ENCODE results near the gene CDC37L1.

DNA sequence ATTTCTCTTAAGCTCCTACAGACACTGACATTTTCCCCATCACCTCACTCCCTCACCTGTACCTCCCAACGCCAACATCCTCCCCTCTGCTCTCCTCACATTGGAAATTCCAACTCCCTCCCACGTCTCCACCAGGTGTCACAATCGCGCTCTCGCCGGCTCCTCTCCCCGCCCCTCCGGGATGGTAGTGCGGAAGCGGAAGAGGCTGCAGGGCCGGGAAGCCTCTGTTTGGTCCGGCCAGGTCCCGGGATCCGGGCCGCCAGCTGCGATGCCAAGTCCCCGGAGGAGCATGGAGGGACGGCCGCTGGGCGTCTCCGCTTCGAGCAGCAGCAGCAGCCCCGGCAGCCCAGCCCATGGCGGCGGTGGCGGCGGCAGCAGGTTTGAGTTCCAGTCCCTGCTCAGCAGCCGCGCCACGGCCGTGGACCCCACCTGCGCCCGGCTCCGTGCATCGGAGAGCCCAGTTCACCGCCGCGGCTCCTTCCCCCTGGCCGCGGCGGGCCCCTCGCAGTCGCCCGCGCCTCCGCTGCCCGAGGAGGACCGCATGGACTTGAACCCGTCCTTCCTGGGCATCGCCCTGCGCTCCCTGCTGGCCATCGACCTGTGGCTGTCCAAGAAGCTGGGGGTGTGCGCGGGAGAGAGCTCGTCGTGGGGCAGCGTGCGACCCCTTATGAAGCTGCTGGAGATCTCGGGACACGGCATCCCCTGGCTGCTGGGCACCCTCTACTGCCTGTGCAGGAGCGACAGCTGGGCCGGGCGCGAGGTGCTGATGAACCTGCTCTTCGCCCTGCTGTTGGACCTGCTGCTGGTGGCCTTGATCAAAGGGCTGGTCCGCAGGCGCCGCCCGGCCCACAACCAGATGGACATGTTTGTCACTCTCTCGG lies 17.0 kb upstream of the CDC37L1 start, which contains the start of gene PLPP6:
- TF ChIP-seq, protein P1, sequence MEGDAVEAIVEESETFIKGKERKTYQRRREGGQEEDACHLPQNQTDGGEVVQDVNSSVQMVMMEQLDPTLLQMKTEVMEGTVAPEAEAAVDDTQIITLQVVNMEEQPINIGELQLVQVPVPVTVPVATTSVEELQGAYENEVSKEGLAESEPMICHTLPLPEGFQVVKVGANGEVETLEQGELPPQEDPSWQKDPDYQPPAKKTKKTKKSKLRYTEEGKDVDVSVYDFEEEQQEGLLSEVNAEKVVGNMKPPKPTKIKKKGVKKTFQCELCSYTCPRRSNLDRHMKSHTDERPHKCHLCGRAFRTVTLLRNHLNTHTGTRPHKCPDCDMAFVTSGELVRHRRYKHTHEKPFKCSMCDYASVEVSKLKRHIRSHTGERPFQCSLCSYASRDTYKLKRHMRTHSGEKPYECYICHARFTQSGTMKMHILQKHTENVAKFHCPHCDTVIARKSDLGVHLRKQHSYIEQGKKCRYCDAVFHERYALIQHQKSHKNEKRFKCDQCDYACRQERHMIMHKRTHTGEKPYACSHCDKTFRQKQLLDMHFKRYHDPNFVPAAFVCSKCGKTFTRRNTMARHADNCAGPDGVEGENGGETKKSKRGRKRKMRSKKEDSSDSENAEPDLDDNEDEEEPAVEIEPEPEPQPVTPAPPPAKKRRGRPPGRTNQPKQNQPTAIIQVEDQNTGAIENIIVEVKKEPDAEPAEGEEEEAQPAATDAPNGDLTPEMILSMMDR (IDR thresholded peaks at IDR 0.05; ENCODE audit: low read length): peak; percentile 58
- TF ChIP-seq EZH2 (IDR thresholded peaks at IDR 0.05; ENCODE audit: borderline replicate concordance, low read length): no peak
